ENCODE data around the gene ATP8A1. TPM values are rescaled to one million over a fixed set of nuclear protein-coding genes. Genes with fewer than 3 reads are reported as not detected.

Gene ATP8A1
- total and polyA plus RNA-seq, 2 of the 8 experiments (the other 6 are each of a cell fraction or from before 2014, with no cell fraction given) = 3.7 to 14.9 TPM

DNA sequence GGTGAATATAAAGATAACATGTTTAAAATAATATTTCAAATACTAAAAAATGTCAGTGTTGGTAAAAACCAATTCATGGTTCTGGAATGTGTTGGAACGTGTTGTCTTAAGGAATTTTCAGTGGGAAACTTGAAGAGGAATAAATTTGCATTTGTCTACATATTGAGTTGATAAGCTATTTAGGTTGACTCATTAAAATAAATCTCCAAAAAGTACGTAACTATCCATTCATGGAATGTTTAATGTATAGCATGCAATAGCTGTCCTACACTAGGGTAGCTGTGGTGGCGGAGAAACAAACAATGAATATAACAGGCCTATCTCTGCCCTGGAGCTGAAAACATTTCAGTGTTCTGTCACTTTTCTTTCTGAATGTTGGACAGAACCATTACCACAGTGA is 239.4 kb downstream of the ATP8A1 start:
- H4K5ac ChIP-seq (ENCODE audit: insufficient read length, low read depth, low read length) = no peak overlapping the region
- H2BK20ac ChIP-seq (ENCODE audit: low read length) = no peak overlapping the region
- no peak overlapping the region for H4K91ac ChIP-seq (replicated peaks; ENCODE audit: insufficient read length, low read length)
- no peak for TF ChIP-seq BCL11A (IDR thresholded peaks at IDR 0.05; ENCODE audit: low read depth in 2 of 2, low read length in 2 of 2)
- no peak for TF ChIP-seq CREB1 (IDR thresholded peaks at IDR 0.05)
- no peak for TF ChIP-seq GABPA (IDR thresholded peaks at IDR 0.05; ENCODE audit: borderline replicate concordance, insufficient read depth, low read length)
- TF ChIP-seq SP4 (IDR thresholded peaks at IDR 0.05; ENCODE audit: low read length) = no peak
- TF ChIP-seq KDM1A (IDR thresholded peaks at IDR 0.05; ENCODE audit: borderline replicate concordance, low read length) = no peak
- TF ChIP-seq NRF1 (IDR thresholded peaks at IDR 0.05; ENCODE audit: low read depth, low read length) = no peak
- no peak for TF ChIP-seq RAD21 (IDR thresholded peaks at IDR 0.05 in 1 of 2, conservative IDR thresholded peaks at IDR 0.05 in 1 of 2; ENCODE audit: low read depth in 2 of 2, low read length in 2 of 2)
- TF ChIP-seq SAP30 (IDR thresholded peaks at IDR 0.05; ENCODE audit: insufficient read depth, insufficient replicate concordance, low read length) = no peak
- TF ChIP-seq CHD1 (IDR thresholded peaks at IDR 0.05; ENCODE audit: low read depth, low read length) = no peak
- no peak for TF ChIP-seq RBBP5 (IDR thresholded peaks at IDR 0.05; ENCODE audit: borderline replicate concordance, low read depth, low read length)
- TF ChIP-seq TEAD4 (IDR thresholded peaks at IDR 0.05; ENCODE audit: low read depth, low read length) = no peak
- no peak for TF ChIP-seq POLR2AphosphoS5 (IDR thresholded peaks at IDR 0.05; ENCODE audit: low read depth, low read length)
- H3K4me1 ChIP-seq (replicated peaks in 1 of 4; ENCODE audit: control insufficient read depth in 3 of 4, insufficient read depth in 4 of 4, low read length in 3 of 4) = peaks cover 0 to 3% (median 0%) of the 10 kb centered on the region in 4 experiments; a peak in 3 of 7 replicates
- POLR2A ChIA-PET (ENCODE audit: partially characterized antibody) = interaction anchor here (1.3 kb wide), 1 partner anchor 240 kb away, joined by 3 read pairs; no protein-coding TSS in a partner anchor
- H3K4me3 ChIP-seq (ENCODE audit: extremely low read depth in 1 of 4, insufficient read depth in 2 of 4, low read depth in 3 of 4, low read length in 4 of 4) = no peak overlapping the region
- H3K14ac ChIP-seq (ENCODE audit: insufficient read length) = no peak overlapping the region
- H2BK120ac ChIP-seq (replicated peaks; ENCODE audit: low read depth, low read length) = no peak overlapping the region
- H3K27me3 ChIP-seq (replicated peaks in 1 of 4; ENCODE audit: control insufficient read depth in 3 of 4, extremely low read depth in 1 of 4, insufficient read depth in 3 of 4, low read length in 3 of 4) = no peaks in the 10 kb centered on the region
- H3K36me3 ChIP-seq (ENCODE audit: control insufficient read depth in 2 of 4, insufficient read depth in 4 of 4, low read length in 3 of 4) = no peaks in the 10 kb centered on the region; a peak in 1 of 8 replicates
- H4K20me1 ChIP-seq (replicated peaks in 1 of 2; ENCODE audit: control insufficient read depth in 1 of 2, insufficient read depth in 2 of 2, low read length in 2 of 2) = no peaks in the 10 kb centered on the region
- H3K18ac ChIP-seq (ENCODE audit: extremely low read depth, low read length) = no peak overlapping the region
- no peak overlapping the region for H3K4me2 ChIP-seq (ENCODE audit: insufficient read depth in 1 of 2, low read depth in 2 of 2, low read length in 2 of 2)
- 85% methylated on average over 3 of the region's 3 CpGs; no CpG with 5 or more reads in 1 of the 2 experiments for WGBS, 2 experiments (ENCODE audit: extremely low coverage in 1 of 2, insufficient coverage in 1 of 2, insufficient read length in 1 of 2, insufficient replicate concordance in 2 of 2, low coverage in 1 of 2, low lambda C conversion rate in 2 of 2, missing lambda C conversion rate in 1 of 2)
- FAIRE-seq = no peak
- no peak overlapping the region for H3K27ac ChIP-seq (ENCODE audit: low read depth, low read length)
- H3K4ac ChIP-seq (replicated peaks; ENCODE audit: insufficient read length, low read depth, low read length) = no peak overlapping the region
- CTCF ChIA-PET (ENCODE audit: partially characterized antibody) = interaction anchor here (1.3 to 4.0 kb wide), 3 partner anchors 14 to 102 kb away, joined by 3 to 13 read pairs (median 12); no protein-coding TSS in a partner anchor
- H3K79me1 ChIP-seq (ENCODE audit: low read depth, low read length) = no peaks in the 10 kb centered on the region
- no peaks in the 10 kb centered on the region for H3K23me2 ChIP-seq (ENCODE audit: low read depth, low read length)
- H2BK15ac ChIP-seq (ENCODE audit: low read length) = no peak overlapping the region
- H3K23ac ChIP-seq (ENCODE audit: insufficient read length) = no peak overlapping the region
- no peak overlapping the region for H2BK5ac ChIP-seq (ENCODE audit: low read depth, low read length)
- no peak for DNase-seq (ENCODE audit: low read depth in 1 of 2, low spot score in 2 of 2)
- H3K79me2 ChIP-seq (ENCODE audit: control insufficient read depth in 1 of 2, insufficient read depth in 2 of 2, low read length in 2 of 2) = no peaks in the 10 kb centered on the region
- no peak overlapping the region for H3K9ac ChIP-seq (replicated peaks in 1 of 4; ENCODE audit: extremely low read depth in 1 of 4, low read depth in 3 of 4, low read length in 3 of 4)
- no peak overlapping the region for H3K56ac ChIP-seq (replicated peaks; ENCODE audit: insufficient read length, low read depth, low read length)
- H3K9me3 ChIP-seq (ENCODE audit: insufficient read depth in 2 of 2, low read depth in 1 of 2, low read length in 1 of 2) = no peaks in the 10 kb centered on the region
- no peak overlapping the region for H2AFZ ChIP-seq (ENCODE audit: low read length)
- H2BK12ac ChIP-seq (ENCODE audit: low read depth, low read length) = no peak overlapping the region
- no peak overlapping the region for H2AK5ac ChIP-seq (ENCODE audit: low read depth, low read length)
- H4K8ac ChIP-seq (ENCODE audit: extremely low read depth, insufficient read depth, low read length) = no peak overlapping the region
